GM12892 (cell line): ENCODE results near the gene PPM1B.

ENCODE experiments used
- POLR2A ChIP-seq: IDR thresholded peaks from 2 replicates; pipeline ENCODE4 v1.6.1; 2011; ENCODE audit warnings: low read depth, low read length, control low read depth
- POLR2AphosphoS5 ChIP-seq: IDR thresholded peaks from 2 replicates; pipeline ENCODE4 v1.6.1; 2011; ENCODE audit warnings: low read depth, low read length, control low read depth
- TAF1 ChIP-seq: IDR thresholded peaks from 2 replicates; pipeline ENCODE4 v1.6.1; 2011; ENCODE audit warnings: low read depth, mild to moderate bottlenecking, control low read depth, low read length, borderline replicate concordance

DNA sequence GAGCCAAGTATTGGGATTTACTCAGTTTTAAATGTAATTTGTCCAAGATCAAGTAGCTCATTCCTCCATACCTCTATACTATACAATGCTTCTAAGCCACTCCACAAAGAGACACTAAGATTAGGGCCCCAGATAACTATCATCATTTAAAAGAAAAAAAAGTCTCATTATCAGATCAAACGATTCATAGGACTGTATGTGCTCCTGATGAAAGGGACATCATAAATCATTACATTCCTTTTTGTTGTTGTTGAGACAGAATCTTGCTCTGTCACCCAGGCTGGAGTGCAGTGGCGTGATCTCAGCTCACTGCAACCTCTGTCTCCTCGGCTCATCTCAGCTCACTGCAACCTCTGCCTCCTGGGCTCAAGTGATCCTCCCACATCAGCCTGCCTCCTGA is 104.4 kb downstream of the PPM1B start:
- TF ChIP-seq POLR2AphosphoS5: no peak
- no peak for TF ChIP-seq TAF1
- no peak for TF ChIP-seq POLR2A
